Breast epithelium (tissue), 3 donors: Measurements from ENCODE around the gene ZNF202.

ENCODE experiments used
- CTCF ChIP-seq, 3 donors: fragments of 450-650 bp; IDR thresholded peaks; one replicate each; pipeline ENCODE4 v1.5.1; 2016 to 2017; ENCODE audit warnings: antibody characterized with exemption in 3 of 3, mild to moderate bottlenecking in 3 of 3, moderate library complexity in 3 of 3
- POLR2A ChIP-seq: fragments of 450-650 bp; IDR thresholded peaks from one replicate; pipeline ENCODE4 v1.6.1; 2016; ENCODE audit warnings: antibody characterized with exemption, mild to moderate bottlenecking, moderate library complexity
- POLR2AphosphoS5 ChIP-seq, 3 donors: sonication (generic); formaldehyde crosslinking; IDR thresholded peaks; one replicate each; pipeline ENCODE4 v1.6.1; 2017; ENCODE audit warnings: antibody characterized with exemption in 3 of 3

- TF ChIP-seq POLR2AphosphoS5 (IDR thresholded peaks at IDR 0.05) (no peak), CTCF (IDR thresholded peaks at IDR 0.05) (no peak), POLR2A (no peak)
Measured at GRCh38 chr11:123681030-123681429, 60.4 kb downstream of the ZNF202 start.
